PFSK-1 (cell line): ENCODE data around the gene UNC5C.

ENCODE experiments used
- FOXP2 ChIP-seq: optimal IDR thresholded peaks from 2 replicates; pipeline ENCODE3; 2011; ENCODE audit warnings: borderline replicate concordance, control low read depth, inconsistent platforms; ENCODE audit not compliant: insufficient read depth; ENCODE audit errors: extremely low read length, extremely low read depth
- POLR2AphosphoS5 ChIP-seq: IDR thresholded peaks from 2 replicates; pipeline ENCODE4 v1.6.1; 2012; ENCODE audit warnings: low read depth, mild to moderate bottlenecking, control low read depth, low read length, moderate library complexity
- REST ChIP-seq, 2 experiments: IDR thresholded peaks; 2 replicates each; pipeline versions ENCODE4 v1.6.1 to v1.8.0; 2011 to 2012; ENCODE audit warnings: low read depth in 2 of 2, low read length in 2 of 2, control low read depth in 1 of 2, inconsistent platforms in 1 of 2, mild to moderate bottlenecking in 1 of 2, moderate library complexity in 1 of 2; ENCODE audit not compliant: insufficient read depth in 1 of 2
- SIN3A ChIP-seq: IDR thresholded peaks from 2 replicates; pipeline ENCODE4 v1.6.1; 2012; ENCODE audit warnings: mild to moderate bottlenecking, low read length, moderate library complexity, borderline replicate concordance; ENCODE audit not compliant: insufficient read depth
- TAF1 ChIP-seq: IDR thresholded peaks from 2 replicates; pipeline ENCODE4 v1.6.1; 2012; ENCODE audit warnings: low read length, control low read depth, borderline replicate concordance; ENCODE audit not compliant: insufficient read depth

- TF ChIP-seq REST (IDR thresholded peaks at IDR 0.05; ENCODE audit: insufficient read depth in 1 of 2, low read depth in 2 of 2, low read length in 2 of 2) (no peak), TAF1 (no peak), SIN3A (no peak), POLR2AphosphoS5 (no peak), FOXP2 (no peak)
These were observed 430.3 kb downstream of the UNC5C start for GRCh38 chr4:95118497-95118896.
